ENCODE measurements around the gene OR51L1. TPM values are rescaled to one million over a fixed set of nuclear protein-coding genes. Genes with fewer than 3 reads are reported as not detected.
"Not testable (repeated sequence)": the region's sequence is repeated elsewhere in the genome, so short reads cannot be mapped to it uniquely, and the experiment has no call there.

Gene OR51L1, protein sequence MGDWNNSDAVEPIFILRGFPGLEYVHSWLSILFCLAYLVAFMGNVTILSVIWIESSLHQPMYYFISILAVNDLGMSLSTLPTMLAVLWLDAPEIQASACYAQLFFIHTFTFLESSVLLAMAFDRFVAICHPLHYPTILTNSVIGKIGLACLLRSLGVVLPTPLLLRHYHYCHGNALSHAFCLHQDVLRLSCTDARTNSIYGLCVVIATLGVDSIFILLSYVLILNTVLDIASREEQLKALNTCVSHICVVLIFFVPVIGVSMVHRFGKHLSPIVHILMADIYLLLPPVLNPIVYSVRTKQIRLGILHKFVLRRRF
- not detected for polyA plus RNA-seq (2012; ENCODE audit: insufficient read depth, insufficient read length)

DNA sequence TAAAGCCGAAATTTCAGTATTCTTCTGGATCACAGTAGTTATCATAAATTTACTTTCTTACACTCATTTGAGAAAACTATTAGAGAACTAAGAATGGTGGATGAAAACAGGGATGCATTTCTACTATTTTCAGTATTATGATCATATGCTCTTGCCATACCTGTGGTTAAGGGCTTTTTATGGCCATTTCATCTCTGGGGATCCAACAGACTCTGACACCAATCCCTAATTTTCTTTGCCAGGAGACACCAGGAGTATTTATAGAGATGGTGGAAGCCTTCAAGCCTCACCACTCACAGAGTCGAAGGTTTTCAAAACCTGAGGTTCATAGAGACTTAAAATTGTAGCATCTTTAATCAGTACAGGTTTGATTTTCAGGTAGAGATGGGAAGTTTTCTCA is at the start of gene OR51L1:
TSS of gene OR51L1 (plus strand) at position 301 of the 400 bp plus-strand sequence. CDS start 4,132 bp downstream, outside the sequence.
- no peak for DNase-seq (ENCODE audit: low read depth, low spot score)
- H3K4me3 ChIP-seq (ENCODE audit: low read length): no peak within 1 kb of the TSS

DNA sequence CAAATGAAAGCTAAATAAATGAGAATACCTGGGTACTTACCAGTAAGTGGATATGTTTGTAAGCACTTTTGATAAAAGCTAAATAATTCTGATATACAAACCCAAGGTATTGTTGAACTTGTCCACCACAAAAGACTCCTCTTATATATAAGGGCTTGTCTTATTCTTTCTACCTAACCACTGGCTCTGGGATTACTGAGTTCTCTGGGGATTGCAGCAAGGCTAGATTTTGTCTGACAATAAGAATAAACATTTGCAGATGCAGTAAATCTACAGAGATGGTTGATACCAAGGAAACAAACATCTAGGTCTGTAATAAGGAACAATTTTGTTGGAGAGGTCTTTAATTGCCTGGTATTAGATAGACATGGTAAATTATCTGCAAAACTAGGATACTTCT is 47.1 kb upstream of the OR51L1 start, which contains the start of gene OR51A4:
TSS of gene OR51A4 (minus strand) at position 101 of the 400 bp plus-strand sequence. CDS start 505 bp downstream, outside the sequence.
- H3K4me3 ChIP-seq (ENCODE audit: low read length): no peak within 1 kb of the TSS
- DNase-seq (ENCODE audit: low read depth, low spot score): no peak

DNA sequence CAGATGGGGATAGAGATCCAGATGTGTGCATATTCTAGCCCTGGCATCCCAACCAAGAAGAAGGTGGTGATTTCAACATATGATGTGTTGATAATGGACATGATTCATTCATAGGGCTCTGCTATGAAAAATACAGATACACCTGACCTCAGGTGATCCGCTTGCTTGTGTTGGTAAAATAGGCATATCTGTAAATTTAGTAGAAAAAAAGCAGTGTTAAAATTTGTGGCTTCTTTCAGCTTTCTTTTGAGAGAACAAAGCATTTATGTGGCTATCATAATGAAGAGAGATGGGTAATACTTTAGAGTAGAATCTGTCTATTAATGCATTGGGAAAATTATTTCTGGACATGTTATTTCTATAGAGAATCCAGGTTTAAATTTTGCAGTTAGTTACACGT is 39.0 kb upstream of the OR51L1 start, which contains the start of gene OR51A2:
TSS of gene OR51A2 (minus strand) at position 101 of the 400 bp plus-strand sequence. CDS start at position 101, 0 bp downstream.
- H3K4me3 ChIP-seq (ENCODE audit: low read length); DNase-seq (ENCODE audit: low read depth, low spot score): not testable (repeated sequence)

DNA sequence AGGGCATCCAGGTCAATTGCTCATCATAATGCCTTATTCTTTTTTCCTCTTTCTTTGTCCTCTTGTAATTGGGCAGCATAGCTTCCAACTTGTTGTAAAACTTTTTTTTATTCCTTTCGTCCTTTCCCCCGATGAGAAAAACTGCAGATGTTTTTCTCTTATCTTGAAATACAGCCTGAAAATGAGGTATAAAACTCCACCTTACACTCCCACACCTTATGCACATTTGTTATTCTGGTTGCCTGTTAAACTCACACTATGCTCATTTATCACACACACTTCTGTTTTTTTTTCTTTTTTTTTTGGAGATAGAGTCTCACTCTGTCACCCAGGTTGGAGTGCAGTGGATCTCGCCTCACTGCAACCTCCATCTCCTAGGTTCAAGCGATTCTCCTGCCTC is 37.3 kb upstream of the OR51L1 start:
- no peak overlapping the region for H3K4me3 ChIP-seq (ENCODE audit: low read length)
- no peak for DNase-seq (ENCODE audit: low read depth, low spot score)

DNA sequence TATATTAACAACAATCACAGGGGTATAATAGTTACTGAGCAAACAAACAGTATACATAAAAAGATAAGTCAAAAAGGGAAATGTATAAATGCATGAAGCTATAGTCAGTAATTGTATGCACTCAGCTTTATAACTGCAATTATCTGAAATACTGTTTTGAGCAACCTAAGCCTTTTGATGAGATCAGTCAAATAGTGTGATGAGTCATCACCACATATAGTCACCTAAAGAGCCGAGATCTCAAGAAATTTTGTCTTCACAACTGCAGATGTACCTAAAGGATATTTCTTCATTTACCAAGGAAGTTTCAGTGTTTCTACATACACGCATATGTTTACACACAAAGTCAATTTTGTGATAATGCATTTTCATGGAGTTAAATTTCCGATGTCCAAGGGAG is 33.8 kb upstream of the OR51L1 start:
- H3K4me3 ChIP-seq (ENCODE audit: low read length): no peak overlapping the region
- DNase-seq (ENCODE audit: low read depth, low spot score): no peak

DNA sequence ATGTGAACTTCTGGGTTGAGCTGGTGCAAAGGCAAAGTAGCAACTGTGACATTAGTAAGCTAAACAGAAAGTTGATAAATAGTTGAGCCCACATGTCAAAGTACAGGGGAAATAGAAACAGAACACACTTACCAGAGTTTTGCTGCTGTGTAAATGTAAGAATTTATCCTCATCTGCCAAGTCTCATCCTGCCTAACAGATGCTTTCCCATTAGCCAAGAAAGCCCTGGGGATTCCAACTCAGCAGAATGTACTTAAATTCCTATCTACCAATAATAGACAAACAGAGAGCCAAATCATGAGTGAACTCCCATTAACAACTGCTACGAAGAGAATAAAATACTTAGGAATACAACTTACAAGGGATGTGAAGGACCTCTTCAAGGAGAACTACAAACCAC is 31.8 kb upstream of the OR51L1 start:
- H3K4me3 ChIP-seq (ENCODE audit: low read length): no peak overlapping the region
- DNase-seq (ENCODE audit: low read depth, low spot score): no peak

DNA sequence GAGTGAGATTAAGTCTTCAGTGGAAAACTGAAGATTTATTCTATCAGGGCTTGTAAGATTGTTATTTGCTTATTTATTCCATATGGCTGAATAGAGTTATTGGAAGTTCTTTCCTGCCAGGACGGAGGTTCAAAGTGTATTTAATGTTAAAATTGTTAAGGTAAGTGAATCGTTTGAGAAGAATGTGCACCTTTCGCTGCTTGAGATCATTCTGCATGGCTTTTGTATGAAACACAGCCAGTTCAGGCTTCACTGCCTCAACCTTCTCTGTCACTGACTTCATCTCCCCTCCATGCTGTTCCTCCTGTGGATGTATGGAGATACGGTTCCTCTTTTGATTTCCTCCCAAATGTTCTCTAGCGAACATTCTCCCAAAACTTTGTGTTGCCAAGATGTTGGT is 19.2 kb upstream of the OR51L1 start:
- no peak overlapping the region for H3K4me3 ChIP-seq (ENCODE audit: low read length)
- DNase-seq (ENCODE audit: low read depth, low spot score): no peak

DNA sequence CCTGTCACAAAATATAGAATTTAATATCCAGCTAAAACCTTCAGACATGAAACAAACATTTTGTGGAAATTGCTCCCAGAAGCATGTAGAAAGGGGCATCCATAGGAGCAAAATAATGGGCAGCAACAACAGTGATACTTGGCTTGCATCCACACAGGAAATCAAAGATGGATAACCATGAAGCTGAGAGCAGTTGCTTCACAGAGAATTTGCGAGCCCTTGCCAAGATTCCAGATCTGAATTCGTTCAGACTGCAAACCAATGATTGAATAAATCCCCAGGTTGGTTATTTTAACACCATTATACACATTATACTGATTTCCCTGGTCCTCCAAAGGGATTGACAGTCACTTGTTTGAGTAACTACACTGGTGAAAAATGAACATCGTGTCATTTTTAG is 15.6 kb upstream of the OR51L1 start:
- DNase-seq (ENCODE audit: low read depth, low spot score): no peak
- H3K4me3 ChIP-seq (ENCODE audit: low read length): no peak overlapping the region

DNA sequence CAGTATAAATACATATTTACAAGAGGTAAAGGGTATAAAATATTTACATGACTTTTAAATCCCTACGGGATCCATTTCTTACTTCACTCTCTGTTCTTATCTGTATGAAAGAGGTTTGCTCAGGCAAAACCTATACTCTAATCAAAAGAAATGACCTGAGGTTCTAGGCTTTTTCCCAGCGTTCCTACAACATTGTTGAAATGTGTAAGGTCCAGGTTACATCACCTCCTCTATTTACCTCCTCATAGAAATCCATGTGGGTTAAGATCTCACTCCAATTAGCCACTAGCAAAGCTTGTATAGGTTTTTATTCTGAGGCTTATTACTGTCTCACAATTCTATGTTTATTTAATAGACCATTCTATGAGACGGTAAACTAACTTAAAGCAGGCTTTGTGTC is 12.0 kb upstream of the OR51L1 start:
- DNase-seq (ENCODE audit: low read depth, low spot score): no peak
- no peak overlapping the region for H3K4me3 ChIP-seq (ENCODE audit: low read length)

DNA sequence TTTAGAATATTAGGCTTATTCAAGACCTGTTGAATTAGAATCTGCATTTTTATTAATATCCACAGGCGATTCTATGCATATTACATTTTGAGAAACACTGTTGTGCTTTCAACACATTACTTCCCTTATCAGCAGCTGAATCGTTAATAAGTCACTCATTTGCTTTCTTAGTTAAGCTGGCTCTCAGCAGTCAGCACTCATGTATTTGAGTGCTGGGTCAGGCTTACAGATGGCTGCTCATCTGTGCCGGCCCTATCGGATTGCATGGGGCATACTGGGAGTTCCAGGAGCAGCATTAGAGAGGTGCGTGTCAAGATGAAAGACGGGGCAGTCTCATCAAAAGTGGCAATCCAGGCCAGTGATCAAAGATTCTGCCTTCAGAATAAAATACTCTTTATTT is 10.8 kb upstream of the OR51L1 start:
- DNase-seq (ENCODE audit: low read depth, low spot score): no peak

DNA sequence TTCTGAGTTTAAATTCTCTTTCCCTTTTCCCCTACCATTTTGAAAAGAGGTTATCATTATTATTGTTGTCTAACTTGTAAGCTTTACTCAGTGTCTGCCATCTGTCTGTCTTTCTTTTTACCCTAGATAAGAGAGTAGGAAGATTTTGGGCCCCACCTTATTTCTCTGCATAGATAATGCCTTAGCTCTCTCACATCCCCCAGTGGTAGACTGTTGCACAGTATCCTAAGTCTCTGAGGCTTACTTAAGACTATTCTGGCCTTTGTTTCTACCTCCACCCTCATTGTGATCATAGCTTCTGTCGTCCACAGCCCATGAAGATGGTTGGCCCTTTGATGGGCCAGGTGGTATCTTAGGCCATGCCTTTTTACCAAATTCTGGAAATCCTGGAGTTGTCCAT is 3.6 kb upstream of the OR51L1 start:
- peak; percentile 20 for DNase-seq (ENCODE audit: low read depth, low spot score)
- no peak overlapping the region for H3K4me3 ChIP-seq (ENCODE audit: low read length)

More for the DNA sequence above, 10.8 kb upstream of the OR51L1 start:
- no peak overlapping the region for H3K4me3 ChIP-seq (ENCODE audit: low read length)

DNA sequence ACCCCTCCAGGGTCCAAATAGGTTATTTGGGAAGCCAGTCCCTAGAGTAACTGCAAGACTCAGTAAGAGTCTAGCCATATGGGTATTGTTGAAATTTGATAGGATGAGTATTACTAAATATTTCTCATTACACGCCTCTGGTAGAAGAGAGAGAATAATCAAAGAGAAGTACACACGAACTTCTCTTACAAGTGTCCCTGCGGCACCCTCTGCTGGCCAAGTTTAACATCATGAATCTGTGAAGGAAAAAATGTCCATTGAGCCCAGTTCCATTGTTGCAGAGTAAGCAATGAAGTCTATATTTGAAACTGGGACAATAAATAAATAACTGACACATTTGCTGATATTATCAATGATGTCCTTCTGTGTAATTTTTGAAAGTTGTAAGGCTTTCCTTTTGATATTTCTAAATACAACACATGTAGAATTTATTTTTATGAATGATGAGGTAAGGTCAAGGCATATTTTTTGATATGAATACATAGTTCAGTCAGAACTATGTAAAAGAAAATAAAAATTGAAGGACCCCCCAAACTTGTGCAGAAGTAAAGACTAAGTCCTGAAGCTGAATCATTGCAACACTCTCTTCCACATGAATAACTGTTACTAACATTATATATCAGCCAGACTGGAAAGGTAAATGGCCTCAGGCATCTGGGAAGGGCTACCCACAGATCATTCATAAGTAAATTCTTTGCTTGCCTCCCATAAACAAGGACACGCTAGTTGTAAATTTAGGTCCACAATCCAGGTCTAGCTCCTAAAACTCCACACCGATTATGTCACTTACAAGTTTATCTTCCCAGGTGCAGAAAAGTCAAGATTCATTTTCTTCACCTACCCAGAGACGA is 10.0 kb downstream of the OR51L1 start:
- DNase-seq (ENCODE audit: low read depth, low spot score): peak; percentile 44
- H3K4me3 ChIP-seq (ENCODE audit: low read length): no peak overlapping the region

DNA sequence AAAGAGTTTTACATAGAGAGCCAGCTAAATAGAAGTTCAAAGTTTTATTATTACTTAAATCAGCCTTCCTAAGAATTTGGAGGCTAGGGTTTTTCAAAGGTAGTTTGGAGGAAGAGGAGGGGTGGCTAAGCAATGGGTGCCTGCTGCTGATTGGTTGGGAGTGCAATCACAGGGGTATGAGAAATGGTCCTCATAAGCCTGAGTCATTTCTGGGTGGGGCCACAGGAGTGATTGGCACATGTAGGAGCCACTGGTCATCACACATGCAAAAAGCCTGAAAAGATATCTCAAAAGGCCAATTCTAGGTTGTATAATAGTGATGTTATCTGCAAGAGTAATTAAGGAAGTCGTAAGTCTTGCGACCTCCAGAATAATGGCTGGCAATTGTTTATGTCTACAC is 12.9 kb downstream of the OR51L1 start:
- DNase-seq (ENCODE audit: low read depth, low spot score): peak; percentile 7
- H3K4me3 ChIP-seq (ENCODE audit: low read length): no peak overlapping the region

DNA sequence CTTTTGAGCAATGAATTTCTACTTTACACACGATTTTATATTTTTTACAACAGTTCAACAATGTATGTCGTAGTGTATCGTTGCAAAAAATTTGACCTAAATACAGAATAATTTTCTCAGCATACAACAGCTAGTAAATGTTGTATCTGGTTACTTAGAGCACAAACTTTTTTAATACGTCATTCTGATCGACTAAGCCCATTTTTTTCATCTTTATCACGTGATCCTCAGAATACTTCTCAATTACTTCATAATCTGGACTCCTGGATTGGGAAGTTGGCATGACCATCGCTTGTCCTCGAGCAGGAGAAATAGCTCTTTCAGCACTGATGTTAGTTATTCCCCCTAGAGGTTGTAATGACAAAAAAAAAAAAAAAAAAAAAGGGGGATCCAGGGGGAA is 16.6 kb downstream of the OR51L1 start:
- H3K4me3 ChIP-seq (ENCODE audit: low read length): no peak overlapping the region
- no peak for DNase-seq (ENCODE audit: low read depth, low spot score)

DNA sequence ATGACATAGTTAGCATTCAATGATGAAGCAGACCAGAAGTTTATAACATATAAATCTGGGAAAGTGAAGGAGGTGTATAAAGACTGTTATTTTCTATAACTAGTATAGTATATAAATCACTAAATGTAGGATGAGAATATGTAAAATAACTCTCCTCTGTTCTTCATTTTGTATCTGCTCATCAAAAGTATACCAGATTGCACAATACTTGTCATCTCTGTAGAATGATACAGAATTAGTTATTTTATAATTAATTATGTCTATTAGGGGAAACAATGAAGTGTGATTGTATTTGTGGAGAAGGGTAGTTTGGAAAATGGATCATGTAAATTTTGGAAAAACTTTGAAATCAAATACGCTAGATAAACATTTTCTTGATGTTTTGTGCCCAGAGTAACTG is 18.4 kb downstream of the OR51L1 start:
- H3K4me3 ChIP-seq (ENCODE audit: low read length): no peak overlapping the region
- no peak for DNase-seq (ENCODE audit: low read depth, low spot score)

DNA sequence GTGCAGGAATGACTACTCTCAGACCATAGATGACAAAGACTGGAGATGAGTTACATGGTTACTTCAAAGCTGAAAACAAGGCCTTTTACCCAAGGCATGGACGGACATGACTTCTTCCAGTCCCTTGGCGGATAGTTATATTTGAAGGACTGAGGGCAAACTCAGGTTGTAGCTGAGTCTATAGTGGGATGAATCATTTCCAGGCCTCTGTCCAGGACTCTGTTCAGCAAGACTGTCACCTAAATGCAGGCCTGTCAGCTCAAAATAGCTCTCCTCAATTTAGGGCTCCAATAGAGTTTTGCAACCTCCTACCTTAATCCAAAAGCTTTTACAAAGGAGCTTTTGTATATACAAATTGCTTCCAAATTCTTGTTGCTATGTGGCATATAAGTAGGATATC is 27.3 kb downstream of the OR51L1 start:
- no peak for DNase-seq (ENCODE audit: low read depth, low spot score)
- H3K4me3 ChIP-seq (ENCODE audit: low read length): no peak overlapping the region

DNA sequence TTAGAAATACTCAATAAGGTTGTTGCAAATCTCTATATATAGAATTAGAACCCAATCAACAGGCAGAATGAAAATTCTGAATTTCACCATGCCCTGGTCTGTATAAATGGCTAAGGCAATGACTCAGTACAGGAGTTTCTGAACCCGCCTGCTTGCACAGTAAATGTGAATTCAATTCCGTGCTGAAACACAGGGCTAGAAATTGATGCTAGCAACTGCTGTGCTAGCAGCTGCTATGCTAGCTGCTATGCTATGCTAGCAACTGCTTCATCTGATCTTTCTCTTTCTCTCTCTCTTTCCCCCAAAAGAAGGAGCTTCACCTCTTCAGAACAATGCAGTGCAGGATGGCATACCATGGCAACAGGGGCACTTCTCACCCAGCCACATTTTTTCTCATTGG is 42.0 kb downstream of the OR51L1 start:
- no peak for DNase-seq (ENCODE audit: low read depth, low spot score)
- no peak overlapping the region for H3K4me3 ChIP-seq (ENCODE audit: low read length)

DNA sequence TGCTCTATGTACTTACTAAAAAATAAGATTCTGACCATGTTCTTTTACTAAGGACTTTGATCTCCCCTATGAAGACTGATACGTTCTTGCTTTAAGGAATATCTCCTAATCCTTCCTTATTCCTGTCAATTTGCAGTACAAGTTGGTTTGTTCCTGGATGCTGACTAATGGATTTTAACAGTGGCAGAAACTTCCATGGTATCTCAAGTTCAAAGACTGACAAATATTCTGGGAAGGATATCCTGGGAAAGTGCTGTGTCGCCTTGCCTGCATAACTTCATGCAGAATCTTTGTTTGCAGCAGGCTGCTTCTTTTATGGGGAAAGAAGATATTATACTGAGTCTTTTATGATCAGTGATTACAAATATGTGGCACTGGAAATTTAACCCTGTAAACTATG is 43.3 kb downstream of the OR51L1 start:
- DNase-seq (ENCODE audit: low read depth, low spot score): no peak
- no peak overlapping the region for H3K4me3 ChIP-seq (ENCODE audit: low read length)

DNA sequence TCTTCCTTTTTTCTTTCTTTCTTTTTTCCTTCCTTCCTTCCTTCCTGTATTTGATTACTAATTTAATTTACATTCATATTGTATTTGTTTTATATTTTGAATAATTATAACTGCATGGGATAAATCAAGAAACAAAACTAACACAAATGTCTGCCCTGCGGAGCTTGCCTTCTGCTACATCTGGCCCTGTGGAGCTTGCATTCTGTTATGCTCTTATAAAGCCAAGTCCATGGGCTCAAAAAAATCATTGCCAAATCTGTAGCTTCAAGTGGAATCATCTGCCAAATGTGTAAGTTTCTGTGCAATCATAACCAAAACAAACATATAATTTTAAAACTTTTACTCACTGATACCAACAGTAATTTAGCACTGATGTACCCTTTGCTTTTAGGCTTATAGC is 43.7 kb downstream of the OR51L1 start:
- no peak for DNase-seq (ENCODE audit: low read depth, low spot score)
- no peak overlapping the region for H3K4me3 ChIP-seq (ENCODE audit: low read length)

DNA sequence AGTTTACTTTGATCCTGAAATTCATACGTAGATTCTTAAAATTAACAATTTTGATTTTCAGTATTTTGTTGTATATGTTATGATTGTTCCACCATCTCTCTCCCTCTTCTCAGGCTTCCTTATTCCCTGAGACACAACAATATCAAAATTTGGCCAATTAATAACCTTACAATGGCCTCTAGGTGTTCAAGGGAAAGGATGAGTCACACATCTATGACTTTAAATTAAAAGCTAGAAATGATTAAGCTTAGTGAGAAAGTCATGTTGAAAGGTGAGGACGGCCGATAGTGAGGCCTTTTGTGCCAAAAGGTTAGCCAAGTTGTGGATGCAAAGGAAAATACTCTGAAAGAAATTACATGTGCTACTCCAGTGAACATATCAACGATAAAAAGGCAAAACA is 46.2 kb downstream of the OR51L1 start:
- H3K4me3 ChIP-seq (ENCODE audit: low read length): no peak overlapping the region
- no peak for DNase-seq (ENCODE audit: low read depth, low spot score)

All from Jurkat, Clone E6-1 (cell line).